Thyroid gland (tissue), 4 donors: ENCODE measurements around the gene NUP42.
A peak's percentile ranks its signal among the peaks of the same experiment; 100 is the strongest.

Source experiments
- CTCF ChIP-seq, 6 experiments: fragments of 200-600 bp in 3 of 6; fragments of 450-650 bp in 3 of 6; sonication (generic) in 3 of 6; IDR thresholded peaks; one replicate each; pipeline ENCODE4 v1.5.1; 2016 to 2019; ENCODE audit warnings: antibody characterized with exemption in 6 of 6, mild to moderate bottlenecking in 2 of 6, inconsistent platforms in 1 of 6, moderate library complexity in 1 of 6
- POLR2A ChIP-seq, 2 donors: fragments of 450-650 bp; IDR thresholded peaks; one replicate each; pipeline ENCODE4 v1.6.1; 2017; ENCODE audit warnings: antibody characterized with exemption in 2 of 2, mild to moderate bottlenecking in 2 of 2, moderate library complexity in 1 of 2

GRCh38 chr7:23181684-23182553 lies at the start of gene NUP42:
- peak in 1 of 2 donors; percentile 82 for TF ChIP-seq POLR2A (IDR thresholded peaks at IDR 0.05)
- peak in 1 of 6 experiments; percentile 21 for TF ChIP-seq CTCF (IDR thresholded peaks at IDR 0.05)
